ENCODE results near the gene RETN. TPM values are rescaled to one million over a fixed set of nuclear protein-coding genes. Genes with fewer than 3 reads are reported as not detected.
A peak's percentile ranks its signal among the peaks of the same experiment; 100 is the strongest.
"Not testable (repeated sequence)": the region's sequence is repeated elsewhere in the genome, so short reads cannot be mapped to it uniquely, and the experiment has no call there.

The RETN gene
- total RNA-seq, 1 experiment from 2014 or later = not detected

DNA sequence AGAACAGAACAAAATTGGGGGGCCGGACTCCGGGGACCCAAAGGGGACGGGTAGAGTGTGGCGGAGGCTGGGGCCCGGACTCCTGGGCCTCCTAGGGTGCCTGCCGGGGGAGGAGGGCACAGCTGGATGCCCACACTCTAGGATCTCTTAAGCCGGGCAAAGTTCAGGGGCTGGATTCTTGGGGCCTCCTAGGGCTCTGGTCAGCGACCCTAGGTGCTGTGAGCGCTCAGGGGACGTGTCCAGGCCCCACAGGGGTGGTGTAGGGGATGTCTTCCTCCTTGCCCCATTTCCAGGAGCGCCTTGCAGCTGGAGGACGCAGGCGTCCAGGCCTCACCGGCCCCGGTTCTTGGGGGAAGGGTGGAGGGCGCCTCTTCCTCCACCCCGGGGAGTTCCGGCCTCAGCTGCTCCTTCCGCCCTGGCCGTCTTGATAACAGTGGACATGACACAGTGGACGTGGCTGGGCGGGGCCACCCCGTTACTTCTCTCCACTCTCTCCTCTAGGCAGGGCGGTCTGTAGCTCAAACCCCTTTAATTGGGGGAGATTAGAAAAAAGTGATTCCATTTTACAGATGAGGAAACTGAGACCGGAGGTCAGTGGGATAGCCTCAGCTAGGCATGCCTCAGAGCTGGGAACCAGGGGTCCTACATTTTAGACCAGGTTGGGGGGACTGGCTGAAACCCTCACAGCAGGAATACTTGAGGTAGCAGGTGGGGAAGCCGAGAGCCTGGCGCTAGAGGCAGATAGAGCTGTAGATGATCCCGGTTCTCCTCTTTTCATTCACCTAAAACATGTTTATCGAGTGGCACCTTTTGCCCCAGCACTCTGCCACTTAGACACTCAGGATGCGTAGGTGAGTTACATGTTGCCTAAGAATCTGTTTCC, 31.2 kb upstream of the RETN start:
- DNase-seq (ENCODE audit: extremely low read depth, low read depth) = no peak

DNA sequence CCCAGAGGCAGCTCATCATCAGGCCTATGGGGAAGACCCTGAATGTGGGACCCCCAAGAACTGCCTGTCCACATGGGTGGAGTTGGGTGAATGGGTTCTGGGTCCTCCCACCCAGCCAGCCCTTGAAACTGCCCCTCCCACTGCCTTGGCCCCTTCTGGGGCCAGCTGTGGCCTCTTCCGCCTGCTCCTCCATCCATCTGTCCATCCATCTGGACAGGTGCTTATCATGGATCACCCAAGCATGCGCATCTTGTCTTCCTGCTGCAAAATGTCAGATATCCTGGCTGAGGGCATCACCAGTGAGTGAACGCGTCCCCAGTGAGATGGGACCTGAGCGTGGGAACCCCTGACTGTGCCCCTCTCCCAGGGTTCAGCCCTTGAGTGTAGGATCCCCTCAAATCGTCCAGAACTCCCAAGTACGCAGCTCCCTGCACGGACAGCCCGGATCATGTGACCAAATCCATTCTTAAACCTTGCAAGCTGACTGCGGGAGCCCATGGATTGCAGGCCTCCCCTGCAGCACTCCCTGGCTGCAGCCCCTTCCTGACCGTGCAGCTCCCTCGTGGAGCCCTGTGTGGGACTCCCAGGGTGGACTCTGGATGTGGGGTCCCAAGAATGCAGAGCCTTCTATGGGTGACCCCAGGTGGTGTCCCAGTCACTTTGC, 29.9 kb upstream of the RETN start:
- no peak for DNase-seq (ENCODE audit: extremely low read depth, low read depth)

DNA sequence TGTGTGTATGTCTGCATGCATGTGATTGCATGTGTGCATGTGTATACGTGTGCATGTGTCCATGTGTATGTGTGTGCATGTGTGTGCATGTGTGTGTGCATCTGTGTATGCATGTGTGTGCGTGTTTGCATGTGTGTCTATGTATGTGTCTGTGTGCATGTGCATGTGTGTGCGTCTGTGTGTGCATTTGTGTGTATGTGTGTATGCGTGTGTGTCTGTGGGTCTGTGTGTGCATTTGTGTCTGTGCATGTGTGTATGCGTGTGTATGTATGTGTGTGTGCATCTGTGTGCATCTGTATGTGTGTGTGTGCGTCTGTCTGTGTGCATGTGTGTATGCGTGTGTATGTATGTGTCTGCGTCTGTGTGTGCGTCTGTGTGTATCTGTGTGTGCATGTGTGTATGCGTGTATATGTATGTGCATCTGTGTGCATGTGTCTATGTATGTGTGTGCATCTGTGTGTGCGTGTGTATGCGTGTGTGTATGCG, 28.9 kb upstream of the RETN start:
- no peak for DNase-seq (ENCODE audit: extremely low read depth, low read depth)

DNA sequence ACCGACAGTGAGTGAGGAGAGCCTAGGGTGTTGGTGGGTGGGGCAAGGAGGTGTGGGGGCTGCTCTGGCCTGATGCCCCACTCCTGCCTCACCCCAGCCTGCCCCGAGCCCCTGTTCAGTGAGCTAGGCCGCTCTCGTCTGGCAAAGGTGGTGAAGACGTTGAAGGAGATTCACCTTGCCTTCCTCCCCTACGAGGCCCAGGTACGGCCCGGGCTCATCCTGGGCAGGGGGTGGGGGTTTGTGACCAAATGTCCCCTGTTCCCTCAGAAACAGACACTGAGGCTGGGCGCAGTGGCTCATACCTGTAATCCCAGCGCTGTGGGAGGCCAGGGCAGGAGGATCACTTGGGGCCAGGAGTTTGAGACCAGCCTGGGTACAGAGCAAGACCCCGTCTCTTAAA, 28.0 kb upstream of the RETN start:
- no peak for DNase-seq (ENCODE audit: extremely low read depth, low read depth)

DNA sequence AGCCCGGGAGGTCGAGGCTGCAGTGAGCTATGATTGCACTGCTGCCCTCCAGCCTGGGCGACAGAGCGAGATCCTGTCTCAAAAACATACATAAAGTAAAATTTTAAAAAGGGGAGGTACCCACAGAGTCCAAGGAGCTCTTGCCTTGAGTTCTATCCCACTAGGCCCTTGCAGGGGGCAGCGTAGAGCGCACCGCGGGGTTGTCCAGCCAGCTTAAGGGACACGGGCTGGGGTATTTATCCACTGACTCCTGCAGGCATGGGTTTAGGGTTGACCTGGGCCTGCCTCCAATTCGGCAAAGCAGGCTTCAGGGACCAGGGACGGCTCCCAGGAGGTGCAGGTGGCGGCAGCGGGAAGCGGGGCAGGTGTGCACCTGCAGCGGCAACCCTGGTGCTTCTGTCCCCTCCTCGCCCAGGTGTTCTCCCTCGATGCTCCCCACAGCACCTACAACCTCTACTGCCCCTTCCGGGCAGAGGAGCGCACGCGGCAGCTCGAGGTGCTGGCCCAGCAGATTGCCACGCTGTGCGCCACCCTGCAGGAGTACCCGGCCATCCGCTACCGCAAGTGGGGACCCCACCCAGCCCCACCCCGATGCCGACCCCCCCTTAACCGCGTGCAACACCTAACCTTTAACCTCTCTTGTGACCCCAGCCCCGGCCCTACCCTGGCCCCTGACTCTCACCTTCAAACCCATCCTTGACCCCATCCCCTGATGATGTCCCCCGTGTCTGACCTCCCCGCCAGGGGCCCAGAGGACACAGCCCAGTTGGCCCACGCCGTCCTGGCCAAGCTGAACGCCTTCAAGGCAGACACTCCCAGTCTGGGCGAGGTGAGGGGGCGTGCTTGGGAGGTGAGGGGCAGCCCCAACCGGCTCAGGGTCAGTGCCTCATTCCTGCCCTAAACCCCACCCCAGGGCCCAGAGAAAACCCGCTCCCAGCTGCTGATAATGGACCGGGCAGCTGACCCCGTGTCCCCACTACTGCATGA, 27.3 kb upstream of the RETN start:
- DNase-seq (ENCODE audit: extremely low read depth, low read depth) = no peak

DNA sequence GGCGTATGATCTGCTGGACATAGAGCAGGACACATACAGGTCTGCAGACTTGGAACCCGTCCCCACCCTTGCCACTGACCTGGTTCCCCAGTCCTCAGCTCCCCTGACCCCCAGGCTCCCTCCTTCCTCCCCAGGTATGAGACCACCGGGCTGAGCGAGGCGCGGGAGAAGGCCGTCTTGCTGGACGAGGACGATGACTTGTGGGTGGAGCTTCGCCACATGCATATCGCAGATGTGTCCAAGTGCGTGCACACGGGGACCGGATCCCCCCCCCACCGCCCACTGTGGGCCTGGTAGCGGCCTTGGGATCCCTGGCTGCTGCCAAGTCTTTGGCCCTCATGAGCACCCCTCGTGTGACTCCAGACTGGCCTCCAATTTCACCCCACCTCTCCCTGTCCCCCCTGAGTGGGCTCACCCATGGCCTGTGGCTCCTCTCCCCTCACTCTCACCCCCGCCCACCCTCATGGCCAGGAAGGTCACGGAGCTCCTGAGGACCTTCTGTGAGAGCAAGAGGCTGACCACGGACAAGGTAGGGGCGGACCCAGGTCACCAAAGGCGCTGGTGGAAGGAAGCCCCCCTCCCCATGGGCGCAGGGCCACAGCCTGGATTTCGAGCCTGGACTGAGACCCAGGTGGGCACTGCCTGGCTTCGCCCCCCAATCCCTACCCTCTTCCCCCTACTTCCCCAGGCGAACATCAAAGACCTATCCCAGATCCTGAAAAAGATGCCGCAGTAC, 26.4 kb upstream of the RETN start:
- no peak for DNase-seq (ENCODE audit: extremely low read depth, low read depth)

DNA sequence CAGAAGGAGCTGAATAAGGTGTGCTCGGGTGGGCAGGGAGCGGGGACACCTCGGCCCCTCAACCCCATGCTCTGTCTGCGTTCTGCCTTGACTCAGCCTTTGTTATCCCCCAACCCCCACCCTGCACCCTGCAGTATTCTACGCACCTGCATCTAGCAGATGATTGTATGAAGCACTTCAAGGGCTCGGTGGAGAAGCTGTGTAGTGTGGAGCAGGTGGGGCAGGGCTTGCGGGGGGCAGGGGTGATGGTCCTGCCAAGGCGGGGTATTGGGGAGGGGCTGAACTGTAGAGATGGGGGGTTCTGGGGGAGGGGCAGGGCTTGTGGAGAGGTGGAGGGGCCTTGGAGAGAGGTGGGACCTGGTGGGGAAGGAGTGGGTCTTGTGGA, 25.8 kb upstream of the RETN start:
- no peak for DNase-seq (ENCODE audit: extremely low read depth, low read depth)

DNA sequence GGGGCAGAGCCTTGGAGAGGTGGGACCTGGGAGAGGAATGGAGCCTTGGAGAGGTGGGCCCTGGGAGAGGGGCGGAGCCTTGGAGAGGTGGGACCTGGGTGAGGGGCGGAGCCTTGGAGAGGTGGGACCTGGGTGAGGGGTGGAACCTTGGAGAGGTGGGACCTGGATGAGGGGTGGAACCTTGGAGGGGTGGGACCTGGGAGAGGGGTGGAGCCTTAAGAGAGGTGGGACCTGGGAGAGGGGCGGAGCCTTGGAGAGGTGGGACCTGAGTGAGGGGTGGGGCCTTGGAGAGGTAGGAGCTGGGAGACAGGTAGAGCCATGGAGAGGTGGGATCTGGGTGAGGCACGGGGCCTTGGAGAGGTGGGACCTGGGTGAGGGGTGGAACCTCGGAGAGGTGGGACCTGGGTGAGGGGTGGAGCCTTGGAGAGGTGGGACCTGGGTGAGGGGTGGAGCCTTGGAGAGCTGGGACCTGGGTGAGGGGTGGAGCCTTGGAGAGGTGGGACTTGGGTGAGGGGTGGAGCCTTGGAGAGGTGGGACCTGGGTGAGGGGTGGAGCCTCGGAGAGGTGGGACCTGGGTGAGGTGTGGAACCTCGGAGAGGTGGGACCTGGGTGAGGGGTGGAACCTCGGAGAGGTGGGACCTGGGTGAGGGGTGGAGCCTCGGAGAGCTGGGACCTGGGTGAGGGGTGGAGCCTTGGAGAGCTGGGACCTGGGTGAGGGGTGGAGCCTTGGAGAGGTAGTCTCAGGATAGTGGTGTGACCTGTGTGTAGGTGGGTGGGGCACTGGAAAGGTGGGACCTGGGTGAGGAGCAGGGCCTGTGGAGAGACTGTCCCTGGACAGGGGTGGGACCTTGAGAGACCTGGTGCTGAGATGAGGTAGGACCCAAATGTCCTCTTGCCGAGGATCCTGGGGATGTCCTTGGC, 25.0 kb upstream of the RETN start:
- DNase-seq (ENCODE audit: extremely low read depth, low read depth) = not testable (repeated sequence)

DNA sequence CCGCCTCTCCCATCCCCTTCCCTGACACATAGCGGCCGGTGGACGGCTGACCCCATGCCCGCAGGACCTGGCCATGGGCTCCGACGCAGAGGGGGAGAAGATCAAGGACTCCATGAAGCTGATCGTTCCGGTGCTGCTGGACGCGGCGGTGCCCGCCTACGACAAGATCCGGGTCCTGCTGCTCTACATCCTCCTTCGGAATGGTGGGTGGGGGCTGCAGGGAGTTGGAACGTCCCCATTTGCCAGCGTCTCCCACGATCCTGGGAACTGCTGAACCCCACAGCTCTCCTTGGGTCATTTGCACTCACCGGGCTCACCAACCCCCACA, 24.3 kb upstream of the RETN start:
- no peak for DNase-seq (ENCODE audit: extremely low read depth, low read depth)

DNA sequence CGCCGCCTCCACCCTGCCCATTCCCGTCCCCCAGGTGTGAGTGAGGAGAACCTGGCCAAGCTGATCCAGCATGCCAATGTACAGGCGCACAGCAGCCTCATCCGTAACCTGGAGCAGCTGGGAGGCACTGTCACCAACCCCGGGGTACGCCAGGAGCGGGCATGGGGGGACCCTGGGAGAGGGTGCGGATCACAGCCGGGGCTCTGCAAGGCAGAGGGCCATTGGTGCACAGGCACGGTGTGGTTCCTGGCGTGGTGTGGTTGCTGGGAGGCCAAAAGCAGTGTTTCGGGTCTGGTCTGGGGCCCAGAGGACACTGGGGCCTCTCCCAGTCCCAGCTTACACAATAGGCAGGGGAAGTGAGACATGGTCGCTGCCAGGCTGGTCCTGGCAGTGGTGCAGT, 23.7 kb upstream of the RETN start:
- DNase-seq (ENCODE audit: extremely low read depth, low read depth) = no peak

DNA sequence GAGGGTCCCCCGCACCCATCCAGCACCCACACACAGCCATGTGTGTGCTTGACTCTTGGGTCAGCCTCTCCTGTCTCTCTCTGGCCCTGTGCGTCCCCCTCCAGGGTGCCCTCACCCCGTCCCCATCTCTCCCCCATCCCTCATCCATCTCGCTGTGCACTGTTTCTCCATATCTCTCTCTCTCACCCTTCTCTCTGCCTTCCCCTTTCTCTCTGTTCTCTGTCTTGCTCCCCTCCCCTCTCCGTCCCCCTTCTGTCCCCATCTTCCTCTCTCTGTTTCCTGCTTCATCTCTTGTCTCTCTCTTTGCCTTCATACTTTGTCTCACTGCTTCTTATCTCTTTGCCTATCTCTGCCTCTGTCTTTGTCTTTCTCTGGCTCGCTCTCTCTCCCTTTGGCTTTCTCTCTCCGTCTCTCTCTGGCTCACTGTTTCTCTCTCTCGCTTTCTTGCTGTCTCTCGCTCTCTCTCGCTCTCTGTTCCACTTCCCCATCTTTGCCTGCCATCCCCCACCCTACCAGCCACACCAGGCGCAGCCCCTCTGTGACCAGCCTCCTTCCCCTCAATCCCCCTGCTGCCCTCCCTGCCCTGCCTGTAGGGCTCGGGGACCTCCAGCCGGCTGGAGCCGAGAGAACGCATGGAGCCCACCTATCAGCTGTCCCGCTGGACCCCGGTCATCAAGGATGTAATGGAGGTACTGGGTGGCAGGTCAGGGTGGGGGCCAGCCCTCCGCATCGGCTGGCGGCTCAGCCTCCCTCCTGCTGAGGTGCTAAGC, 23.0 kb upstream of the RETN start:
- DNase-seq (ENCODE audit: extremely low read depth, low read depth) = no peak

DNA sequence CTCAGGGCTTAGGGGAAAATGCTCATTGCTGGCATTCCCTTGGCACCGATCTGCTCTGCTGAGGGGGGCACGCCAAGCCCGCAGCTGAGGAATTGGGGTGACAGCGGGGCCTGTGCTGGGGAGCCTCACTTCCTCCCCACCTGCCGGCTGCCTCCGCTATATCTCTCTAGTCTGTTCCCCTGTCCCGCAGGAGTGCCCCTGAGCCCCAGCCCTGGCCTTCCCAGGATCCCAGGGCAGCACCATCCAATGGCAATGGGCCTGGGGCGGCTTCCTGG, 22.5 kb upstream of the RETN start:
- DNase-seq (ENCODE audit: extremely low read depth, low read depth) = no peak

DNA sequence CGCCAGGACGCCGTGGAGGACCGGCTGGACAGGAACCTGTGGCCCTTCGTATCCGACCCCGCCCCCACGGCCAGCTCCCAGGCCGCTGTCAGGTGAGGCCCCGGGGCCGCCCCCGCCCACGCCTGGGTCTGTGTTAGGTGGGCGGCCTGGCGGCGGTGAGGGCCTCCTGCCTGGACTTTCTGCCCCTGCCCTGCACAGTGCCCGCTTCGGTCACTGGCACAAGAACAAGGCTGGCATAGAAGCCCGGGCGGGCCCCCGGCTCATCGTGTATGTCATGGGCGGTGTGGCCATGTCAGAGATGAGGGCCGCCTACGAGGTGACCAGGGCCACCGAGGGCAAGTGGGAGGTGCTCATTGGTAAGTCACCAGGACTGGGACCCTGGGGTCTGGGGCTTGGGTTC, 21.7 kb upstream of the RETN start:
- no peak for DNase-seq (ENCODE audit: extremely low read depth, low read depth)

DNA sequence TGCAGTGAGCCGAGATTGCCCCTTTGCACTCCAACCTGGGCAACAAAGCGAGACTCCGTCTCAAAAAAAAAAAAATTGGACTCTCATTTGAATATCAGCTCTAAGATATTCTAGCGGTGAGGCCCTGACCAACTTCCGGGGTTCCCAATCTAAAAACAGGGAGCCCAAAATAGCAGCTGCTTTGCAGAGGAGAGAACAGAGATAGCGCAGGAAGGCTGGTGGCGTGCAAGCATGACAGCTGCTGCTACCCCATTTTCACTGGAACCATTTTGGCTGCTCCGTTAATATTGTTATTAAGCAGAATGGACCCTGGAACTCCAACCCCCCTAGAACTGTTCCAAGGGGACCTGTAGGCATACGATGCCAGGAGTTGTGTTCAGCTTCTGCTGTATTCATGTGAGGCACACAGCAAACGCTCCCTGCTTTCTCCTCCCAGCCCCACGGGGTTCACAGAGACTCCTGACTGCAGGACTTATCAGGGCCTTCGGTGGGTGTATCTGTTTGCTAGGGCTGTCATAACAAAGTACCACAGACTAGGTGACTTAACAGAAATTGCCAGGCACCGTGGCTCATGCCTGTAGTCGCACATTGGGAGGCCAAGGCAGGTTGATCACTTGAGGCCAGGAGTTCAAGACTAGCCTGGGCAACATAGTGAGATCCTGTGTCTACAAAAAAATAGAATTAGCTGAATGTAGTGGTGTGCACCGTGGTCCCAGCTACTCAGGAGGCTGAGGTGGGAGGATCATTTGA, 20.4 kb upstream of the RETN start:
- no peak for DNase-seq (ENCODE audit: extremely low read depth, low read depth)

DNA sequence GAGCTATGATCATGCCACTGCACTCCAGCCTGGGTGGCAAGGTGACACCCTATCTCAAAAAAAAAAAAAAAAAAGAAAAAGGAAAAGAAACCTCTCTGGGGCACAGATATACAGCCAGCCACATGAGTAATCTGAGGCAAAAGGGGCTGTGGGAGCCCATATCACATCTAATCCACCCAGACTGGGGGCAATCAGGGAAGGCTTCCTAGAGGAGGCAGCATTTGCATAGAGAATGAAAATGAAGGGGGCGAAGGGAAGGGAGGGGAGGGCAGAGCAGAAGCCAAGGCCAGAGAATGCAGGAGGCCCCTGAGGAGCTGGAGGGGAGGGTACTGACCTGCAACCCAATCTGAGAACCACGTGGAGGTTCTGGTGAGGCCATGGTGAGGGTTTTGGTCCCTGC, 18.7 kb upstream of the RETN start:
- DNase-seq (ENCODE audit: extremely low read depth, low read depth) = no peak

DNA sequence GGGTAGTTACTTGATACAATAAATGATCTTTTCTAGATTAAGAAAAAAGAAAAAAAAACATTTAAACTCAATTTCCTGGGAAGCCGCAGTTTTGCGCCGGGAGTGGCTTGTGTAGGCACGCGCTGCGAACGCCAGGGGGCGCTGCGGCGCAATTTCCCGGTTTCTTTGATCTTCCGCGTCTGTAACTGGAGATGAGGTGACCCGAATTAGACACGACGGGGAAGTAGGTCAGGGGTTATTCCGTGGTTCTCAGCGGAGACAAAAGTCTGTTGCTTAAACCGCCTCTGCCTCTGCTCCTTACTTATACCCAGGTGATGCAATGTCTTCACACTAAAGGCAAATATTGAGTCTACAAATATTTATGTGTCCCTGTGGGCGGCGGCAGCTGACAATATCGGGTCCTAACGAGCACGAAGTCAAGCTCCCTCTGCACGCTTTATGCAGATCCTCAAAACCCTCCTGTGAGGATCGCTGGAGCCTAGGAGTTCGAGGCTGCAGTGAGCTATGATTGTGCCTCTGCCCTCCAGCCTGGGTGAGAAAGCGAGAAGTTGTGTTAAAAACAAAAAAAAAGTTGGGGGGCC, 16.7 kb upstream of the RETN start:
- peak; percentile 40 for DNase-seq (ENCODE audit: extremely low read depth, low read depth)

DNA sequence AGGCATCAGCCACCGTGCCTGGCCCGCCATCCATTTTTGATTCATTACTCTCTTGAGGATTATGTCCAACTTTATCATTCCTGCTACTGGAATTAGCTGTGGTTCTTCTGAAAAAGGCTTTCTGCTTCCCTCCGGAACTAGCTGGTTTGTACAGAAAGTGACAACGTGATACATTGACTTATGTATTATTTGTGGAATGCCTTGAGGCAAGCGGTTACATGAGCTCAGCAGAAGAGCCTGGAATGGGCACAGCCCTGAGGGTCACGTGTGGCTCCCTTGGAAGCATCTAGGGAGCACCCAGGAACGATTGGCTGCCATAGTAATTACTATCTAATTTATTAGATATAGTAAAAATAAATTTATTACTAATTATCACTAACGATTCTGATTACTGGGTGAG, 14.4 kb upstream of the RETN start:
- no peak for DNase-seq (ENCODE audit: extremely low read depth, low read depth)

DNA sequence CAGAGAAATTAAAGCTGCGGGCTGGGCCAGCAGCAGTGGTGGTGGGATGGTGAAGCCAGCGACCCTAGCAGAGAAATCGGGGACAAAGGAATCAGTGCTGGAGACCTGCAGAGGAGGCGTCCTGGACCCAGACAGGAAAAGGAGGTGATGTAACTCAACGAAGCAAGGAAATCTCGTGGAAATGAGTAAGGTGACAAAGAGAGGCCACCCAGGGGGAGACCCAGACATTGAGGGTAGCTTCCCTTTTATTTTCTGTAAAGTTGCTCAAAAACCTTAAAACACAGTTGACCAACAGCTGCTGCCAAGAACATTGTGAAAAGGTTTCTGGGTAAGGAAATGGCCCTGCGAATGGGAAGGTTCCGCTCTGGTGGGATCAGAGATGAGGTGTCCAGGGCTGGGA, 13.3 kb upstream of the RETN start:
- no peak for DNase-seq (ENCODE audit: extremely low read depth, low read depth)
